GM18505 (cell line): ENCODE results near the gene AGO3.

Source experiments
- ATAC-seq: cut with Tn5 transposase; IDR thresholded peaks from one replicate; pipeline ENCODE4 v1.9.1; 2021; ENCODE audit not compliant: unreplicated experiment
- POLR2A ChIP-seq: IDR thresholded peaks from 4 replicates; pipeline ENCODE4 v1.6.1; 2011; ENCODE audit warnings: borderline replicate concordance; ENCODE audit not compliant: insufficient read depth, insufficient read length; ENCODE audit errors: extremely low read depth

The AGO3 gene

GRCh38 chr1:36053978-36054377 is 123.1 kb downstream of the AGO3 start:
- TF ChIP-seq POLR2A = no peak
- ATAC-seq = no peak

- no peak for TF ChIP-seq POLR2A
- no peak for ATAC-seq
Measured at GRCh38 chr1:36055706-36056105, 124.8 kb downstream of the AGO3 start.

GRCh38 chr1:36062315-36062714 is 131.4 kb downstream of the AGO3 start:
- ATAC-seq = no peak
- no peak for TF ChIP-seq POLR2A

GRCh38 chr1:36067871-36068270 is 137.0 kb downstream of the AGO3 start:
- no peak for ATAC-seq
- no peak for TF ChIP-seq POLR2A

- no peak for TF ChIP-seq POLR2A
- ATAC-seq = no peak
Measured at GRCh38 chr1:36068866-36069265, 138.0 kb downstream of the AGO3 start.

GRCh38 chr1:36070349-36070748 is 139.4 kb downstream of the AGO3 start:
- ATAC-seq = no peak

GRCh38 chr1:36076979-36077573 is 146.2 kb downstream of the AGO3 start:
- no peak for TF ChIP-seq POLR2A
- no peak for ATAC-seq

More at GRCh38 chr1:36070349-36070748, 139.4 kb downstream of the AGO3 start:
- TF ChIP-seq POLR2A = no peak

- ATAC-seq = no peak
- TF ChIP-seq POLR2A = no peak
Measured at GRCh38 chr1:36080236-36080635, 149.3 kb downstream of the AGO3 start.

GRCh38 chr1:36080801-36081200 is 149.9 kb downstream of the AGO3 start:
- ATAC-seq = no peak
- no peak for TF ChIP-seq POLR2A

GRCh38 chr1:36081926-36082485 is 151.1 kb downstream of the AGO3 start:
- no peak for ATAC-seq

GRCh38 chr1:36083219-36083618 is 152.3 kb downstream of the AGO3 start:
- TF ChIP-seq POLR2A = no peak
- ATAC-seq = no peak

More at GRCh38 chr1:36081926-36082485, 151.1 kb downstream of the AGO3 start:
- no peak for TF ChIP-seq POLR2A

GRCh38 chr1:36083635-36084496 is 153.0 kb downstream of the AGO3 start, which contains the start of gene TEKT2:
Gene TEKT2 (plus strand): TSS chr1:36084094. CDS start chr1:36084922, 828 bp downstream.
- no peak for ATAC-seq
- no peak for TF ChIP-seq POLR2A

GRCh38 chr1:36084497-36085115 is 153.7 kb downstream of the AGO3 start:
- TF ChIP-seq POLR2A = no peak
- no peak for ATAC-seq

- TF ChIP-seq POLR2A = no peak
- no peak for ATAC-seq
Measured at GRCh38 chr1:36085126-36085525, 154.2 kb downstream of the AGO3 start.
